ENCODE results near the gene SUOX.

GRCh38 chr12:55984861-55985260 is 12.2 kb upstream of the SUOX start:
- TF ChIP-seq CTCF (IDR thresholded peaks at IDR 0.05), result no peak
- TF ChIP-seq TAF1 (IDR thresholded peaks at IDR 0.05; ENCODE audit: borderline replicate concordance, low read depth, low read length), result no peak
- no peak for TF ChIP-seq RFX5 (IDR thresholded peaks at IDR 0.05; ENCODE audit: low read length)
- TF ChIP-seq POLR2AphosphoS5 (IDR thresholded peaks at IDR 0.05; ENCODE audit: low read depth, low read length), result no peak
- TF ChIP-seq NRF1 (IDR thresholded peaks at IDR 0.05; ENCODE audit: low read depth, low read length), result no peak
- TF ChIP-seq RAD21 (IDR thresholded peaks at IDR 0.05; ENCODE audit: low read length), result no peak
- TF ChIP-seq YY1 (IDR thresholded peaks at IDR 0.05; ENCODE audit: low read depth), result no peak
- TF ChIP-seq REST (IDR thresholded peaks at IDR 0.05; ENCODE audit: low read depth, low read length), result no peak
- no peak for TF ChIP-seq CHD2 (IDR thresholded peaks at IDR 0.05; ENCODE audit: low read length, partially characterized antibody)
- no peak for TF ChIP-seq EP300 (IDR thresholded peaks at IDR 0.05; ENCODE audit: borderline replicate concordance in 1 of 2, low read depth in 1 of 2, low read length in 1 of 2)
- TF ChIP-seq GABPA (IDR thresholded peaks at IDR 0.05; ENCODE audit: low read depth), result no peak
- TF ChIP-seq USF2 (IDR thresholded peaks at IDR 0.05; ENCODE audit: borderline replicate concordance, low read depth, low read length), result no peak
- no peak for TF ChIP-seq PBX3 (IDR thresholded peaks at IDR 0.05)

Data from SK-N-SH (cell line).